OCI-LY3 (cell line): ENCODE data around the gene ANTXR2.

ENCODE experiments used
- CTCF ChIP-seq: fragments of 200-600, 300-600 bp; sonication (generic); IDR thresholded peaks from 2 replicates; pipeline ENCODE4 v1.5.1; 2014; ENCODE audit warnings: antibody characterized with exemption, low read length, low read depth
- EZH2phosphoT487 ChIP-seq: fragments of 200-600 bp; shearing (Covaris generic); IDR thresholded peaks from 2 replicates; pipeline ENCODE4 v1.6.1; 2018; ENCODE audit warnings: antibody characterized with exemption, mixed run types, low read depth

GRCh38 chr4:80115368-80116181 is 42.5 kb upstream of the ANTXR2 start:
- TF ChIP-seq CTCF (no peak), EZH2phosphoT487 (no peak)
